SK-N-SH (cell line): ENCODE data around the gene TBC1D30. TPM values are rescaled to one million over a fixed set of nuclear protein-coding genes. Genes with fewer than 3 reads are reported as not detected.

Experiments used
- CTCF ChIA-PET: fragments of 300-600, 350-600 bp; formaldehyde crosslinking; extraction: SDS; loops from one replicate; lab custom pipeline; 2021; lab: Yijun Ruan, JAX
- POLR2A ChIA-PET: fragments of 350-600 bp; sonication (Branson Sonifier 250); formaldehyde crosslinking; extraction: SDS; loops from one replicate; lab custom pipeline; 2020; ENCODE audit warnings: antibody characterized with exemption, inconsistent platforms; lab: Yijun Ruan, JAX
- DNase-seq: peaks from one replicate; pipeline ENCODE4 v3.0.0; 2012
- H2AFZ ChIP-seq: fragments of 200-600 bp; sonication (generic); 2 replicates; pipeline ENCODE4 v1.8.1; 2016; ENCODE audit warnings: antibody characterized with exemption, mild to moderate bottlenecking, low read depth
- H3F3A ChIP-seq: fragments of 200-600 bp; sonication (generic); replicated peaks from 2 replicates; pipeline ENCODE3; 2016; ENCODE audit warnings: antibody characterized with exemption, mild to moderate bottlenecking; ENCODE audit not compliant: insufficient read depth
- H3K27ac ChIP-seq, 2 experiments: fragments of 200-500 bp in 1 of 2; fragments of 200-600 bp in 1 of 2; sonication (Bioruptor generic) in 1 of 2; sonication (generic), shearing (Covaris generic) in 1 of 2; 2 replicates each; pipeline versions ENCODE4 v1.5.1 to v1.6.1; 2014 to 2016; ENCODE audit warnings: low read depth in 2 of 2, inconsistent platforms in 1 of 2, low read length in 1 of 2, mild to moderate bottlenecking in 1 of 2, mixed read lengths in 1 of 2
- H3K27me3 ChIP-seq: fragments of 200-600 bp; sonication (generic), shearing (Covaris generic); 2 replicates; pipeline ENCODE4 v1.6.1; 2016; ENCODE audit warnings: mixed run types; ENCODE audit not compliant: insufficient read depth
- H3K36me3 ChIP-seq, 2 experiments: fragments of 200-500 bp in 1 of 2; fragments of 200-600 bp in 1 of 2; sonication (Bioruptor generic) in 1 of 2; sonication (generic) in 1 of 2; replicated peaks in 1 of 2; 2 replicates each; pipeline versions ENCODE3 to v1.5.1; 2014 to 2016; ENCODE audit warnings: low read length in 1 of 2, mild to moderate bottlenecking in 1 of 2; ENCODE audit not compliant: insufficient read depth in 2 of 2, control insufficient read depth in 1 of 2
- H3K4me1 ChIP-seq, 2 experiments: fragments of 200-500 bp in 1 of 2; fragments of 200-600 bp in 1 of 2; sonication (Bioruptor generic) in 1 of 2; sonication (generic), shearing (Covaris generic) in 1 of 2; 2 replicates each; pipeline versions ENCODE4 v1.5.1 to v1.6.1; 2014 to 2016; ENCODE audit warnings: low read depth in 1 of 2, low read length in 1 of 2, mixed run types in 1 of 2; ENCODE audit not compliant: insufficient read depth in 2 of 2, control insufficient read depth in 1 of 2
- H3K4me2 ChIP-seq: fragments of 200-600 bp; sonication (generic), shearing (Covaris generic); 2 replicates; pipeline ENCODE4 v1.6.1; 2017; ENCODE audit warnings: mixed run types
- H3K4me3 ChIP-seq, 2 experiments: fragments of 200-500 bp in 1 of 2; fragments of 200-600 bp in 1 of 2; sonication (Bioruptor generic) in 1 of 2; sonication (generic), shearing (Covaris generic) in 1 of 2; 2 replicates each; pipeline versions ENCODE4 v1.5.1 to v1.8.1; 2014 to 2016; ENCODE audit warnings: low read depth in 2 of 2, inconsistent platforms in 1 of 2, low read length in 1 of 2, mild to moderate bottlenecking in 1 of 2, mixed read lengths in 1 of 2, moderate library complexity in 1 of 2
- H3K79me2 ChIP-seq: fragments of 200-600 bp; sonication (generic); 2 replicates; pipeline ENCODE4 v1.8.1; 2017; ENCODE audit warnings: mild to moderate bottlenecking; ENCODE audit not compliant: insufficient read depth
- H3K9ac ChIP-seq: fragments of 200-600 bp; sonication (generic); 2 replicates; pipeline ENCODE4 v1.6.1; 2017; ENCODE audit warnings: mixed run types
- H3K9me2 ChIP-seq: fragments of 200-600 bp; sonication (generic); 2 replicates; pipeline ENCODE4 v1.6.1; 2017; ENCODE audit warnings: mixed run types
- H3K9me3 ChIP-seq: fragments of 200-600 bp; sonication (generic); 2 replicates; pipeline ENCODE4 v1.6.1; 2017; ENCODE audit warnings: mixed run types, mild to moderate bottlenecking, moderate library complexity
- H4K20me1 ChIP-seq: fragments of 200-600 bp; sonication (generic); 2 replicates; pipeline ENCODE4 v1.6.1; 2017; ENCODE audit warnings: mild to moderate bottlenecking, mixed run types; ENCODE audit not compliant: insufficient read depth
- CTCF ChIP-seq: fragments of 200-600 bp; sonication (generic); IDR thresholded peaks from 2 replicates; pipeline ENCODE4 v1.6.1; 2017; ENCODE audit warnings: antibody characterized with exemption, mild to moderate bottlenecking, moderate library complexity
- EP300 ChIP-seq, 2 experiments: IDR thresholded peaks; 2 replicates each; pipeline versions ENCODE4 v1.4.0 to v1.6.1; 2012; ENCODE audit warnings: borderline replicate concordance in 1 of 2, low read depth in 1 of 2, low read length in 1 of 2
- FOSL2 ChIP-seq: IDR thresholded peaks from 2 replicates; pipeline ENCODE4 v1.4.0; 2012; ENCODE audit warnings: low read depth, mild to moderate bottlenecking, moderate library complexity, borderline replicate concordance
- FOXJ3 ChIP-seq: sonication (generic); formaldehyde crosslinking; IDR thresholded peaks from 2 replicates; pipeline ENCODE4 v1.5.1; 2020; ENCODE audit warnings: mild to moderate bottlenecking, missing genetic modification reagents
- FOXM1 ChIP-seq: IDR thresholded peaks from 2 replicates; pipeline ENCODE4 v1.4.0; 2012; ENCODE audit warnings: low read depth, mild to moderate bottlenecking
- GATA2 ChIP-seq: sonication (generic); formaldehyde crosslinking; IDR thresholded peaks from 2 replicates; pipeline ENCODE4 v1.5.0; 2020; ENCODE audit warnings: mild to moderate bottlenecking, missing genetic modification reagents
- MAX ChIP-seq: IDR thresholded peaks from 2 replicates; pipeline ENCODE4 v1.4.0; 2012; ENCODE audit warnings: low read depth
- MEF2A ChIP-seq: IDR thresholded peaks from 2 replicates; pipeline ENCODE4 v1.4.0; 2012; ENCODE audit warnings: low read depth, borderline replicate concordance
- MXI1 ChIP-seq: IDR thresholded peaks from 2 replicates; pipeline ENCODE4 v1.6.1; 2012; ENCODE audit warnings: mild to moderate bottlenecking, low read depth, low read length, improper control_type of control experiment
- NRF1 ChIP-seq: IDR thresholded peaks from 2 replicates; pipeline ENCODE4 v1.6.1; 2012; ENCODE audit warnings: low read depth, mild to moderate bottlenecking, low read length
- PBX3 ChIP-seq: IDR thresholded peaks from 2 replicates; pipeline ENCODE4; 2012
- REST ChIP-seq: IDR thresholded peaks from 2 replicates; pipeline ENCODE4 v1.6.1; 2012; ENCODE audit warnings: mild to moderate bottlenecking, low read depth, low read length, moderate library complexity
- RFX5 ChIP-seq: IDR thresholded peaks from 2 replicates; pipeline ENCODE4 v1.6.1; 2012; ENCODE audit warnings: mild to moderate bottlenecking, improper control_type of control experiment, low read length
- RXRA ChIP-seq: IDR thresholded peaks from 2 replicates; pipeline ENCODE4 v1.4.0; 2012; ENCODE audit warnings: low read depth, mild to moderate bottlenecking, borderline replicate concordance
- SMC3 ChIP-seq: IDR thresholded peaks from 2 replicates; pipeline ENCODE4 v1.6.1; 2012; ENCODE audit warnings: low read depth, low read length, improper control_type of control experiment
- TAF1 ChIP-seq: IDR thresholded peaks from 2 replicates; pipeline ENCODE4 v1.6.1; 2012; ENCODE audit warnings: low read depth, mild to moderate bottlenecking, low read length, moderate library complexity, borderline replicate concordance
- TCF12 ChIP-seq: IDR thresholded peaks from 2 replicates; pipeline ENCODE4 v1.4.0; 2012
- TEAD4 ChIP-seq: IDR thresholded peaks from 2 replicates; pipeline ENCODE4 v1.4.0; 2012; ENCODE audit warnings: mild to moderate bottlenecking, borderline replicate concordance; ENCODE audit not compliant: insufficient read depth
- USF1 ChIP-seq: IDR thresholded peaks from 2 replicates; pipeline ENCODE4 v1.4.0; 2012; ENCODE audit warnings: low read depth, borderline replicate concordance
- USF2 ChIP-seq: fragments of 150-350 bp; IDR thresholded peaks from 2 replicates; pipeline ENCODE4 v1.6.1; 2017; ENCODE audit warnings: antibody characterized with exemption, low read length, low read depth, borderline replicate concordance
- polyA plus RNA-seq, 3 experiments: library from polyadenylated mRNA; depleted of rRNA; stranded (reverse); fragments of >200 nt; gene quantifications; 2 replicates each; pipeline ENCODE4 v1.2.3, GENCODE V29; 2012

The TBC1D30 gene
- polyA plus RNA-seq, 1 of the 3 experiments (the other 2 are of a cell fraction) = 0.23 TPM

- Histone ChIP-seq H3K9me2 (no peaks in the 10 kb centered on the region), H3K27ac (no peak overlapping the region), H3F3A (no peaks in the 10 kb centered on the region), H3K4me2 (no peak overlapping the region), H2AFZ (no peak overlapping the region), H3K4me1 (no peaks in the 10 kb centered on the region), H4K20me1 (no peaks in the 10 kb centered on the region), H3K27me3 (peaks cover 11% of the 10 kb centered on the region; the same call in 1 of the 2 replicates), H3K79me2 (no peaks in the 10 kb centered on the region), H3K9ac (no peak overlapping the region), H3K36me3 (no peaks in the 10 kb centered on the region), H3K4me3 (no peak overlapping the region), H3K9me3 (no peaks in the 10 kb centered on the region)
- POLR2A ChIA-PET = no interaction called here
- DNase-seq = no peak
- no peak for TF ChIP-seq USF1
- no peak for TF ChIP-seq MEF2A
- no peak for TF ChIP-seq TAF1
- TF ChIP-seq CTCF = no peak
- TF ChIP-seq PBX3 = no peak
- TF ChIP-seq RFX5 = no peak
- TF ChIP-seq RXRA = no peak
- TF ChIP-seq MAX = no peak
- TF ChIP-seq GATA2 = no peak
- no peak for TF ChIP-seq FOXJ3 (CRISPR knock-in tag)
- no peak for TF ChIP-seq TCF12
- no peak for TF ChIP-seq FOXM1
- no peak for TF ChIP-seq SMC3
- no peak for TF ChIP-seq EP300 (IDR thresholded peaks at IDR 0.05; ENCODE audit: borderline replicate concordance in 1 of 2, low read depth in 1 of 2, low read length in 1 of 2)
- TF ChIP-seq TEAD4 = no peak
- no peak for TF ChIP-seq REST
- no peak for TF ChIP-seq FOSL2
- no peak for TF ChIP-seq NRF1
- TF ChIP-seq USF2 = no peak
- no peak for TF ChIP-seq MXI1
- CTCF ChIA-PET = no interaction called here
Observed at GRCh38 chr12:64923536-64923935, 99.1 kb downstream of the TBC1D30 start.
